Activated CD8-positive, alpha-beta memory T cell treated with anti-CD3 and anti-CD28 coated beads, Interleukin-2, amount 50 U/mL, for 4 hours (primary cell): ENCODE results near the gene KLF5.

Experiments used
- DNase-seq: peaks from one replicate; pipeline ENCODE4 v3.0.0-alpha.2; 2020

KLF5 gene

GRCh38 chr13:73060251-73061160 lies 1.7 kb downstream of the KLF5 start:
- DNase-seq = no peak

- no peak for DNase-seq
Measured at GRCh38 chr13:73061473-73061872, 2.7 kb downstream of the KLF5 start.

GRCh38 chr13:73061876-73062275 lies 3.1 kb downstream of the KLF5 start:
- DNase-seq = no peak

GRCh38 chr13:73062468-73062867 lies 3.7 kb downstream of the KLF5 start:
- no peak for DNase-seq

- no peak for DNase-seq
Measured at GRCh38 chr13:73063166-73063565, 4.4 kb downstream of the KLF5 start.

- no peak for DNase-seq
Measured at GRCh38 chr13:73065036-73065435, 6.2 kb downstream of the KLF5 start.

- no peak for DNase-seq
Measured at GRCh38 chr13:73065665-73066340, 7.0 kb downstream of the KLF5 start.

GRCh38 chr13:73069206-73069805 lies 10.5 kb downstream of the KLF5 start:
- no peak for DNase-seq

- no peak for DNase-seq
Measured at GRCh38 chr13:73070451-73071098, 11.8 kb downstream of the KLF5 start.

- no peak for DNase-seq
Measured at GRCh38 chr13:73072239-73072900, 13.6 kb downstream of the KLF5 start.

- no peak for DNase-seq
Measured at GRCh38 chr13:73073050-73073449, 14.2 kb downstream of the KLF5 start.

- no peak for DNase-seq
Measured at GRCh38 chr13:73074014-73074413, 15.2 kb downstream of the KLF5 start.

GRCh38 chr13:73074926-73075325 lies 16.1 kb downstream of the KLF5 start:
- no peak for DNase-seq

- no peak for DNase-seq
Measured at GRCh38 chr13:73075546-73075945, 16.7 kb downstream of the KLF5 start.

- DNase-seq = no peak
Measured at GRCh38 chr13:73075954-73076353, 17.1 kb downstream of the KLF5 start.

GRCh38 chr13:73077865-73078264 lies 19.1 kb downstream of the KLF5 start:
- no peak for DNase-seq

GRCh38 chr13:73079359-73079758 lies 20.6 kb downstream of the KLF5 start:
- DNase-seq = no peak

- no peak for DNase-seq
Measured at GRCh38 chr13:73081256-73081915, 22.6 kb downstream of the KLF5 start.

- DNase-seq = no peak
Measured at GRCh38 chr13:73082471-73082870, 23.7 kb downstream of the KLF5 start.

GRCh38 chr13:73082895-73083294 lies 24.1 kb downstream of the KLF5 start:
- no peak for DNase-seq

- no peak for DNase-seq
Measured at GRCh38 chr13:73088332-73088935, 29.6 kb downstream of the KLF5 start.

GRCh38 chr13:73089213-73089612 lies 30.4 kb downstream of the KLF5 start:
- DNase-seq = no peak
